HL-60 (cell line): ENCODE measurements around the gene PCSK5.
A peak's percentile ranks its signal among the peaks of the same experiment; 100 is the strongest.

Experiments used
- DNase-seq, 2 experiments: peaks; one replicate each; pipeline ENCODE4 v3.0.0-alpha.2; 2010 to 2020; ENCODE audit warnings: low read depth in 1 of 2, low spot score in 1 of 2
- H3K27ac ChIP-seq: fragments of 250-450 bp; sonication (Bioruptor Pico); replicated peaks from 2 replicates; pipeline ENCODE4 v1.5.1; 2020; ENCODE audit warnings: mild to moderate bottlenecking, moderate library complexity
- H3K27me3 ChIP-seq: fragments of 250-450 bp; sonication (Bioruptor Pico); 2 replicates; pipeline ENCODE4 v1.5.1; 2021; ENCODE audit warnings: mild to moderate bottlenecking, moderate library complexity; ENCODE audit not compliant: insufficient read depth, poor library complexity, severe bottlenecking
- H3K4me3 ChIP-seq: replicated peaks from 2 replicates; pipeline ENCODE4 v1.5.1; 2011; ENCODE audit warnings: mild to moderate bottlenecking, control low read depth, low read length; ENCODE audit not compliant: insufficient read depth
- GABPA ChIP-seq: IDR thresholded peaks from 2 replicates; pipeline ENCODE4 v1.6.1; 2012; ENCODE audit warnings: low read depth
- POLR2AphosphoS5 ChIP-seq: IDR thresholded peaks from 2 replicates; pipeline ENCODE4 v1.6.1; 2012; ENCODE audit warnings: low read depth
- SPI1 ChIP-seq: IDR thresholded peaks from 2 replicates; pipeline ENCODE4 v1.6.1; 2012; ENCODE audit warnings: low read depth, mild to moderate bottlenecking, borderline replicate concordance
- TF ChIP-seq, protein P1 (sequence below): IDR thresholded peaks from one replicate; pipeline ENCODE4 v1.5.1; 2011; ENCODE audit warnings: low read length, control low read depth, inconsistent platforms; ENCODE audit not compliant: insufficient read depth
- TF ChIP-seq, protein P2 (sequence below): IDR thresholded peaks from 2 replicates; pipeline ENCODE4 v1.6.1; 2012; ENCODE audit warnings: low read depth; ENCODE audit not compliant: insufficient replicate concordance

The PCSK5 gene

DNA sequence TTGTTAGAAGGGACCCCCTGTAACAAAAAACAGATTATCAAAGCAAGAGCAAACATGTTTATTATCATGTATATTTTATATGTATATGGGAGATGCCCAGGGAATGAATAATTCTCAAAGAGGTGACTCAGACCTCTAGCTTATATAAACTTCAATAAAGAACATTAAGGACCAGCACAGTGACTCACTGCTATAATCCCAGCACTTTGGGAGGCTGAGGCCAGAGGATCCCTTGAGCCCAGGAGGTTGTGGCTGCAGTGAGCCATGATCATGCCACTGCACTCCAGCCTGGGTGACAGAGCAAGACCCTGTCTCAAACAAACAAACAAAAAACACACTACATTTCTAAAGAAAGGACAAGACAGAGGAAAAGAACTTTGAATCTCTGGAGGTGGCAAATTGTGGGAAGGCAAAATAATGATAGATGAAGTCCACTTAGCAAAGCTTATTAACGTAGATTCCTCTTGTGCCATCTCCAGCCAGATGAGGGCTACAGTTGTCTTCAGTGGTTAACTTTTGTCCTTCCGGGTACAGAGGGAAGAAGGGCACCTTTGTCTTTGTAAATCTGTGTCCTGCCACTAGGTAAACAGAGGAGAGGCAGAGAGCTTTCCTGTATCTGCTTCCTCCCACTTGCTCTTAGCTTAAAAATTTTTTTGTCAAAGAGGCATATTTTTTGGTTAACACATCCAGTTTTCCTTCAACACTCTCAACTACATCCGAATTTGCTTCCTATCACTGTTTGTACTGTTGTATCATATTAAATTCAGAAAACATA is 511.3 kb downstream of the PCSK5 start:
- H3K27ac ChIP-seq = no peak overlapping the region
- H3K27me3 ChIP-seq = no peaks in the 10 kb centered on the region
- DNase-seq = no peak
- TF ChIP-seq SPI1 = no peak
- TF ChIP-seq, protein P1, sequence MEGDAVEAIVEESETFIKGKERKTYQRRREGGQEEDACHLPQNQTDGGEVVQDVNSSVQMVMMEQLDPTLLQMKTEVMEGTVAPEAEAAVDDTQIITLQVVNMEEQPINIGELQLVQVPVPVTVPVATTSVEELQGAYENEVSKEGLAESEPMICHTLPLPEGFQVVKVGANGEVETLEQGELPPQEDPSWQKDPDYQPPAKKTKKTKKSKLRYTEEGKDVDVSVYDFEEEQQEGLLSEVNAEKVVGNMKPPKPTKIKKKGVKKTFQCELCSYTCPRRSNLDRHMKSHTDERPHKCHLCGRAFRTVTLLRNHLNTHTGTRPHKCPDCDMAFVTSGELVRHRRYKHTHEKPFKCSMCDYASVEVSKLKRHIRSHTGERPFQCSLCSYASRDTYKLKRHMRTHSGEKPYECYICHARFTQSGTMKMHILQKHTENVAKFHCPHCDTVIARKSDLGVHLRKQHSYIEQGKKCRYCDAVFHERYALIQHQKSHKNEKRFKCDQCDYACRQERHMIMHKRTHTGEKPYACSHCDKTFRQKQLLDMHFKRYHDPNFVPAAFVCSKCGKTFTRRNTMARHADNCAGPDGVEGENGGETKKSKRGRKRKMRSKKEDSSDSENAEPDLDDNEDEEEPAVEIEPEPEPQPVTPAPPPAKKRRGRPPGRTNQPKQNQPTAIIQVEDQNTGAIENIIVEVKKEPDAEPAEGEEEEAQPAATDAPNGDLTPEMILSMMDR = no peak
- TF ChIP-seq, protein P2, sequence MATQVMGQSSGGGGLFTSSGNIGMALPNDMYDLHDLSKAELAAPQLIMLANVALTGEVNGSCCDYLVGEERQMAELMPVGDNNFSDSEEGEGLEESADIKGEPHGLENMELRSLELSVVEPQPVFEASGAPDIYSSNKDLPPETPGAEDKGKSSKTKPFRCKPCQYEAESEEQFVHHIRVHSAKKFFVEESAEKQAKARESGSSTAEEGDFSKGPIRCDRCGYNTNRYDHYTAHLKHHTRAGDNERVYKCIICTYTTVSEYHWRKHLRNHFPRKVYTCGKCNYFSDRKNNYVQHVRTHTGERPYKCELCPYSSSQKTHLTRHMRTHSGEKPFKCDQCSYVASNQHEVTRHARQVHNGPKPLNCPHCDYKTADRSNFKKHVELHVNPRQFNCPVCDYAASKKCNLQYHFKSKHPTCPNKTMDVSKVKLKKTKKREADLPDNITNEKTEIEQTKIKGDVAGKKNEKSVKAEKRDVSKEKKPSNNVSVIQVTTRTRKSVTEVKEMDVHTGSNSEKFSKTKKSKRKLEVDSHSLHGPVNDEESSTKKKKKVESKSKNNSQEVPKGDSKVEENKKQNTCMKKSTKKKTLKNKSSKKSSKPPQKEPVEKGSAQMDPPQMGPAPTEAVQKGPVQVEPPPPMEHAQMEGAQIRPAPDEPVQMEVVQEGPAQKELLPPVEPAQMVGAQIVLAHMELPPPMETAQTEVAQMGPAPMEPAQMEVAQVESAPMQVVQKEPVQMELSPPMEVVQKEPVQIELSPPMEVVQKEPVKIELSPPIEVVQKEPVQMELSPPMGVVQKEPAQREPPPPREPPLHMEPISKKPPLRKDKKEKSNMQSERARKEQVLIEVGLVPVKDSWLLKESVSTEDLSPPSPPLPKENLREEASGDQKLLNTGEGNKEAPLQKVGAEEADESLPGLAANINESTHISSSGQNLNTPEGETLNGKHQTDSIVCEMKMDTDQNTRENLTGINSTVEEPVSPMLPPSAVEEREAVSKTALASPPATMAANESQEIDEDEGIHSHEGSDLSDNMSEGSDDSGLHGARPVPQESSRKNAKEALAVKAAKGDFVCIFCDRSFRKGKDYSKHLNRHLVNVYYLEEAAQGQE = no peak
- TF ChIP-seq GABPA = no peak
- TF ChIP-seq POLR2AphosphoS5 = no peak
- no peak overlapping the region for H3K4me3 ChIP-seq

DNA sequence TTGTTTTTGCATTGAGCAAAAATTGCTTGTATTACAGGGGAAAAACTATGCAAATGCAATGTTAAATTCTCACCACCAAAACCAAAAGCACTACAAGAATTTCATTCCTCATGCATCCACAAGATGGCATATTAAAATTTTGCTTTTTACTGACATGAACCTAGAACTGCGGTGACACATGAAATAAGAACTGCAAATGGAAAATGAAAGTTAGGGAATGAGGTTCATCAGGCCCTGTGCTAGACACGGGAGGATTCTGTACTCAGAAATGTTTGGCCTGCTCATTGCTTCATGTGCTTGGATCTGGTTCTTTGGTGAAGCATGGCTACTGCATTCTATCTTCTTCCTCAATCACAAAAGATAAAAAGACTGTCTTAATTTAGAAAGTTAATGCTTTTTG is 512.9 kb downstream of the PCSK5 start:
- TF ChIP-seq, protein P1 = peak; percentile 16
- no peak for TF ChIP-seq SPI1
- no peak for TF ChIP-seq POLR2AphosphoS5
- TF ChIP-seq GABPA = no peak
- TF ChIP-seq, protein P2 = no peak
- Histone ChIP-seq H3K4me3 (no peak overlapping the region), H3K27ac (peak overlapping the region; percentile 31; the same call in 1 of the 2 replicates), H3K27me3 (no peaks in the 10 kb centered on the region)
- peak in 1 of 2 experiments; percentile 28 for DNase-seq

DNA sequence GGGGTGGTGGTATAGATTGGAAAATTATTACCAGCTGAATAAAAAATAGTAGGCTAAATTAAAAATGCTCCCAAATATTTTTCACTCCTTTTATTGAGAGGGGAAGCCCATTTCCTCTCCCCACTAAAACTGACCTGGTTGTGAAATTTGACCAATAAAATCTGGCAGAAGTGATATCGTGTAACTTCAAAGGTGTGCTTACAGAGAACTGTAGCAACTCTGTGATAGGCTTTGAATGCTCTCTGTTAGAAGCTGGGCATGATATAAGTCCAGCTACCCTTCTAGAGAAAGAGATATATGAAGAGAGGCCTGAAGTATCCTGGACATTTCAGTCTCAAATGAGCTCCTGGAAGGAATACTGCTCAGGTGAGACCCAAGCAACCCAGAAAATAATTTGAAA is 513.9 kb downstream of the PCSK5 start:
- Histone ChIP-seq H3K4me3 (no peak overlapping the region), H3K27me3 (no peaks in the 10 kb centered on the region), H3K27ac (no peak overlapping the region)
- DNase-seq = no peak
- TF ChIP-seq, protein P1 = no peak
- TF ChIP-seq GABPA (no peak), POLR2AphosphoS5 (no peak), SPI1 (no peak)
- TF ChIP-seq, protein P2 = no peak
